Ramos (cell line): ENCODE results near the gene RBM26.

ENCODE experiments used
- in situ Hi-C: fragments of 300-500 bp; cut with MboI; formaldehyde crosslinking; loops from one replicate; pipeline ENCODE4 v1.14.3; 2022; ENCODE audit warnings: low sequenced_read_pairs; ENCODE audit not compliant: unreplicated experiment

RBM26 gene

GRCh38 chr13:79423801-79424642 lies 18.0 kb upstream of the RBM26 start:
- in situ Hi-C loops = no loop called here

GRCh38 chr13:79423340-79423739 lies 17.3 kb upstream of the RBM26 start:
- in situ Hi-C loops = no loop called here

DNA sequence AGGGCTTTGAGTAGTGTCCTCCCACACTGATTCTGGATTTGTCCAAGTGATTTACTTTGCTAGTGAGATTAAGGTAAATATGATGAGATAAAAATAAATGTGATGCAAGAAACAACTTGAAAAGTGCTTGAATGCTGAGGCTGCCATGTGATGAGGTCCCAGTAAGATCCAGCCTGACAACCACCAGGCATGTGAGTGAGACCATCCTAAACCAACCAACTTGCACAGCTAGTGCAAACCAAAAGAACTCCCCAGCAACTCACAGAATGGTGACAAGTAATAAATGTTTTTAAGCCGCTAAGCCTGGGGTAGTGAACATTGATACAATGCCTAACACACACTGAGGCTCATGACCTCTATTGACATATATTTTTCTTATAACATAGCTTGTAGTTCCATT lies 13.3 kb upstream of the RBM26 start:
- in situ Hi-C loops = no loop called here

GRCh38 chr13:79417741-79418140 lies 11.7 kb upstream of the RBM26 start:
- in situ Hi-C loops = no loop called here

- in situ Hi-C loops = no loop called here
Observed at GRCh38 chr13:79413521-79413920, 7.5 kb upstream of the RBM26 start.

DNA sequence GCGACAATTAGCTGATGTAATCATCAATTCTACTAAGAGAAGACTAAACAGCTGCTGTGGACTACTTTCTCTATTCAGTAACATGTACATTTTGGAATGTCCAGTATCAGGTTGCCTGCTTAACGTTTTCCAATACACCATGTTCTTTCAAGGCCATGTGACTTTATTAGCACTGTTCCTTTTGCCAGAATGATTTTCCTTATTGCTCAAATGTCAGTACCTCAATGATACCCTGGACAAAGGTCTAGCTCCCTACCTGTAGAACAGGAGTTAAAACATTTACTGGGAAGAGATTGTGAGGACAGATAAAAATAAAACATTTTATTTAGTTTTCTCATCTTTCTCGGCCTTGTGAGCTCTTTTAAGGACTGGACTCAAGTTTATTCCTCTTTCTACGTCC lies 3.8 kb upstream of the RBM26 start:
- in situ Hi-C loops = no loop called here

DNA sequence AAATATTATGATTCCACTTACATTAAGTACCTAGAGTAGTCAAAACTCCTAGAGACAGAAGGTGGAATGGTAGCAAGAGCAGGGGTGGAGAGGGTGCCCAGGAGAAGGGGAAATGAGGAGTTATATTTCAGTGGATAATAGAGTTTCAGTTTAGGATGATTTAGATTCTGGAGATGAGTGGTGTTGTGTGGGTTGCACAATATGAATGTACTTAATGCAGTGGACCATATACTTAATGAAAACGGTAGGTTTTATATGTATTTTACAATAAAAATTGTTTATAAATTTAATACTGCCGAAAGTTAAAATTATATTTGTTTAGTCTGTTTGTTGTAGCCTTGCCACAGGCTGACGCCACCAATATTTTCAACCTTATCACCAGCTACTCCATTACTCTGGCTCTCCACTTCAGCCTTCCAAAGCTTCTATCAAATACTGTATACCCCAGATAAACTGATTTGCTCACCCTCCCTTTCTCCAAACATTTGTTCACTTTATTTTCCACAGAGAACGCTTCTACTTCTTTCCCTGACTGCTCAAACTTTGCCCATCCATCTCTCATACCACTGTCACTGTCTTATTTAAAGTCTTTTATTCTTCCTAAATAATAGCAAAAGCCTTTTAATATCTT lies 1.4 kb upstream of the RBM26 start:
- in situ Hi-C loops = no loop called here

- in situ Hi-C loops = no loop called here
Observed at GRCh38 chr13:79406597-79406908, 498 bp upstream of the RBM26 start.

GRCh38 chr13:79405501-79405830 lies 589 bp downstream of the RBM26 start:
- in situ Hi-C loops = no loop called here

- in situ Hi-C loops = no loop called here
Observed at GRCh38 chr13:79404985-79405384, 1.1 kb downstream of the RBM26 start.

- in situ Hi-C loops = no loop called here
Observed at GRCh38 chr13:79404361-79404760, 1.7 kb downstream of the RBM26 start.

DNA sequence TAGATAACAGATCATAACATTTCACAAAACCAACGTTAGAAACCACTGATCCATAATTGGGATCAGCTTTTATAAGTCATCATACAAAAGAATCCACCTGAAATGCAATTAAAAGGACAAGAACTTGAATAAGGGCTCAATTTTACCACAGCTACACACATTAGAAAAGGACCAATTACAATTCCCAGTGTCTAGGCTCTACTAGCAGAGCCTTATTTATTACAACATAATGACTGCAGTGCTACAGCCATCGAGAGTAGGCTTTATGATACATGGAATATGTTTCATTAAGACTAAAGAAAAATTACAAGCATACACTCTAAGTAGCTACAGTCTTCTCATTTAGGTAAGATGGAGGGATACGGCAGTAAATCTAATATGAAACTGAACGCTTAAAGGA lies 2.9 kb downstream of the RBM26 start:
- in situ Hi-C loops = no loop called here

- in situ Hi-C loops = no loop called here
Observed at GRCh38 chr13:79402679-79403078, 3.4 kb downstream of the RBM26 start.

DNA sequence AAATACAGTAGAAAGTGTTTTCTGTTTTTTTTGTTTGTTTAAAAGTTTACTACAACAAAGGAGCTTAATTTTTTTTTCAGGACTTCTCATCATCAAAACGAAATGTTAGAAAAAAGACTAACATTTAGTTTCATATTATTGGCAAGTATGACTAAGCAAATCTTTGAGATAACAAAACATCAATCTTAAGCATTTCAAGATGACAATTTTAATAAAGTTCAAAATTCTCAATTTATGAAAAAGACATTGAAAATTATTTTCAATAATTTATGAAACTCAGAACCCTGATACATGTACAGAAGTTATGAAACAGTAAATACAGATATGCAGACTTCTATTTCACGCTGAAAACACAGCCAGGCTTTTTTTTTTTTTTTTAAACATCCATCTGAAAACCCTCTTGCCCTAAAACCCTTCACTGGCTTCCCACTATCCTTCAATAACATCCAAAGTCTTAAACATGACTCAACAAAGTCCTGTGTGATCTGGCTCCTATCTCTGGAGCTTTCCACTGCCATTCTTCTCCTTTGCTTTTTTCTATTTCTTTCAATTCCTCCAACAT lies 3.9 kb downstream of the RBM26 start:
- in situ Hi-C loops = no loop called here

DNA sequence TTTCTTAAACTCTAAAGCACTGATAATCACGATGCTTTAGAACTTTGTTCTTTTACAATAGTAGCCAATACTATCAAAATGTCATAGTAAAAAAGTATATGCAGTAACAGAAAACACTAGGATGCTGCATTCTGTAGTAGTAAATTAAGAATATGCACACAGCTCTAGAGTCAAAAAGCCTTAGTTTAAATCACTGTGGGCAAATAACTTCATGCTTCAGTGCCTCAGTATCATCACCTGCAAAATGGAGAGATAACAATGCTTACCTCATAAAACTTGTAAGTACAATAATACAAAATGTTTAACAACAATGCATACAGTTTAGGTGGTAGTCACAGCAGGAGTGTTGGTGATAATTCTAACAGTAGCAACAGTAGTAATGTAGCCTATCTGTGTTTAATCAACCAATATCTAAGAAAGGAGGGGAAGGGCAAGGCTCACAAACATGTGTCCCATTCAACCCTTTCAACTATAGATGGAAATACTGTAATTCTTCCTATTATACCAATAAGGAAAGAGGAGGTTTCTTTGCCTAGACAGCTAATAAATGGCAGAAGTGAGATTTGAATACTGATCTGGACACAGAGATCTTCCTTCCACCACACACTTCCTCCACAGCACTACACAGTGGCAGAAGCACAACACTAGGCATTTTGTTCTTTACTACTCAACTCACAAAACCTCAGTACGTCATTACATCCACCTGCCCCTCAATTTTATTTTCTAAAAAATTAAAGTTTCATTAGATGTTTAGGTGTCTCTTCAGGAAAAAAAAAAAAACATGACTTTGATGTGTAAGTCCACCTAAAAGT lies 4.6 kb downstream of the RBM26 start:
- in situ Hi-C loops = no loop called here

- in situ Hi-C loops = no loop called here
Observed at GRCh38 chr13:79398915-79399314, 7.1 kb downstream of the RBM26 start.

DNA sequence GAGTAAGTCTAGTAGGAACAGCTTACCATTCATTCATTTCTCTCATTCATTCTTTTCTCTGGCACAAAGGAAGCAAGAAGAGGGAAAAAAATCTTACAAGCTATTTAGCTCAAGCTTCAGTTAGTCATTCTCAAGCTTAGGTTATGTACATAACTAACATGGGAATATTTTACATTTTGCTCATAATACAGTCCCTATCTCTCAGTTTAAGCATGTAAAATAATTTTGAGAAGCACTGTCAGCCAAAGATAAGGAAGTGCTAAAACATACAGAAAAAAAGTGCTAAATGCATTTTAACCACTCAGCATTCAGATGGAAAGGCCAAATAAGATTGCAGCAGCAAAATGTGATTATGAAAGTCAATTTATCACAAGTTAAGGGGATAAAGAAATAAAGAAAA lies 7.9 kb downstream of the RBM26 start:
- in situ Hi-C loops = no loop called here

GRCh38 chr13:79395881-79396280 lies 10.2 kb downstream of the RBM26 start:
- in situ Hi-C loops = no loop called here

- in situ Hi-C loops = no loop called here
Observed at GRCh38 chr13:79393564-79394249, 12.3 kb downstream of the RBM26 start.

- in situ Hi-C loops = no loop called here
Observed at GRCh38 chr13:79392882-79393563, 13.0 kb downstream of the RBM26 start.
